Measurements from ENCODE around the gene OPN1LW.
"Not testable (repeated sequence)": the region's sequence is repeated elsewhere in the genome, so short reads cannot be mapped to it uniquely, and the experiment has no call there.

DNA sequence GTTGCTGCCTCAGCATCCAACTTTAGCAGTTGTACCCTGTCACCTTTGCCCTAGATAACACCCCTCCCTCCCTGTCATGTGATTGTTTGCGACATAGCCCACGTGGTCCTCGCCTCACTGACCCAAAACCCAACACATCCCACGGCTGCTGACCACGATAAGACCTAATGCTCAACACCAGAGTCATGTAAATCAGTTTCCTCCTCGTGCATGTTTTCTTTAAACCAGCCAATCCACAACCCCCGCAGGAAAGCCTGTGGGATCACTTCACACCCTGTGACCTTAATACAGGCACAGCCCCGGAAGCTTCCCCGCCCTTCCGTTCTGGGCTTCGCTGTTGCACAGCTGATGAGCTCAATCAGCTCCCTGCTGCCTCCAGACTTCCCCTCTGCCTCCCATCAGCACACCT lies 28.5 kb downstream of the OPN1LW start:
- TF ChIP-seq CTCF (IDR thresholded peaks at IDR 0.05; ENCODE audit: insufficient read depth, low read length); GABPA (IDR thresholded peaks at IDR 0.05; ENCODE audit: low read depth); POLR2AphosphoS5 (IDR thresholded peaks at IDR 0.05; ENCODE audit: low read depth); SPI1 (IDR thresholded peaks at IDR 0.05; ENCODE audit: borderline replicate concordance, low read depth): not testable (repeated sequence)
- TF ChIP-seq, protein P1, sequence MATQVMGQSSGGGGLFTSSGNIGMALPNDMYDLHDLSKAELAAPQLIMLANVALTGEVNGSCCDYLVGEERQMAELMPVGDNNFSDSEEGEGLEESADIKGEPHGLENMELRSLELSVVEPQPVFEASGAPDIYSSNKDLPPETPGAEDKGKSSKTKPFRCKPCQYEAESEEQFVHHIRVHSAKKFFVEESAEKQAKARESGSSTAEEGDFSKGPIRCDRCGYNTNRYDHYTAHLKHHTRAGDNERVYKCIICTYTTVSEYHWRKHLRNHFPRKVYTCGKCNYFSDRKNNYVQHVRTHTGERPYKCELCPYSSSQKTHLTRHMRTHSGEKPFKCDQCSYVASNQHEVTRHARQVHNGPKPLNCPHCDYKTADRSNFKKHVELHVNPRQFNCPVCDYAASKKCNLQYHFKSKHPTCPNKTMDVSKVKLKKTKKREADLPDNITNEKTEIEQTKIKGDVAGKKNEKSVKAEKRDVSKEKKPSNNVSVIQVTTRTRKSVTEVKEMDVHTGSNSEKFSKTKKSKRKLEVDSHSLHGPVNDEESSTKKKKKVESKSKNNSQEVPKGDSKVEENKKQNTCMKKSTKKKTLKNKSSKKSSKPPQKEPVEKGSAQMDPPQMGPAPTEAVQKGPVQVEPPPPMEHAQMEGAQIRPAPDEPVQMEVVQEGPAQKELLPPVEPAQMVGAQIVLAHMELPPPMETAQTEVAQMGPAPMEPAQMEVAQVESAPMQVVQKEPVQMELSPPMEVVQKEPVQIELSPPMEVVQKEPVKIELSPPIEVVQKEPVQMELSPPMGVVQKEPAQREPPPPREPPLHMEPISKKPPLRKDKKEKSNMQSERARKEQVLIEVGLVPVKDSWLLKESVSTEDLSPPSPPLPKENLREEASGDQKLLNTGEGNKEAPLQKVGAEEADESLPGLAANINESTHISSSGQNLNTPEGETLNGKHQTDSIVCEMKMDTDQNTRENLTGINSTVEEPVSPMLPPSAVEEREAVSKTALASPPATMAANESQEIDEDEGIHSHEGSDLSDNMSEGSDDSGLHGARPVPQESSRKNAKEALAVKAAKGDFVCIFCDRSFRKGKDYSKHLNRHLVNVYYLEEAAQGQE (IDR thresholded peaks at IDR 0.05; ENCODE audit: insufficient replicate concordance, low read depth) = not testable (repeated sequence)
